ENCODE data around the gene DMXL2.

Gene DMXL2

GRCh38 chr15:51601801-51602200 lies 20.8 kb downstream of the DMXL2 start:
- Mint-ChIP-seq H3K27ac (no peak overlapping the region), H3K4me1 (no peaks in the 10 kb centered on the region), H3K4me3 (no peak overlapping the region), H3K36me3 (ENCODE audit: low read depth) (peaks cover 69% of the 10 kb centered on the region), H3K9me3 (peaks cover 74% of the 10 kb centered on the region), H3K27me3 (ENCODE audit: low read depth, poor library complexity) (no peaks in the 10 kb centered on the region)
- TF ChIP-seq CTCF (IDR thresholded peaks at IDR 0.05), result no peak
- DNase-seq, result no peak

GRCh38 chr15:51600114-51600513 lies 22.5 kb downstream of the DMXL2 start:
- H3K36me3 Mint-ChIP-seq (ENCODE audit: low read depth), result peaks cover 65% of the 10 kb centered on the region

GRCh38 chr15:51589881-51590568 lies 32.5 kb downstream of the DMXL2 start:
- peaks cover 86% of the 10 kb centered on the region for H3K9me3 Mint-ChIP-seq
- H3K4me1 Mint-ChIP-seq, result no peaks in the 10 kb centered on the region
- H3K27ac Mint-ChIP-seq, result no peak overlapping the region
- H3K36me3 Mint-ChIP-seq (ENCODE audit: low read depth), result peaks cover 65% of the 10 kb centered on the region
- DNase-seq, result no peak
- TF ChIP-seq CTCF (IDR thresholded peaks at IDR 0.05), result no peak
- peaks cover 6% of the 10 kb centered on the region for H3K27me3 Mint-ChIP-seq (ENCODE audit: low read depth, poor library complexity)
- no peak overlapping the region for H3K4me3 Mint-ChIP-seq

More at GRCh38 chr15:51600114-51600513, 22.5 kb downstream of the DMXL2 start:
- Mint-ChIP-seq H3K4me3 (no peak overlapping the region), H3K27ac (no peak overlapping the region), H3K9me3 (peaks cover 75% of the 10 kb centered on the region), H3K27me3 (ENCODE audit: low read depth, poor library complexity) (no peaks in the 10 kb centered on the region), H3K4me1 (no peaks in the 10 kb centered on the region)
- no peak for TF ChIP-seq CTCF (IDR thresholded peaks at IDR 0.05)
- DNase-seq, result no peak

GRCh38 chr15:51588966-51589365 lies 33.6 kb downstream of the DMXL2 start:
- H3K4me1 Mint-ChIP-seq, result no peaks in the 10 kb centered on the region
- peaks cover 63% of the 10 kb centered on the region for H3K36me3 Mint-ChIP-seq (ENCODE audit: low read depth)
- peaks cover 6% of the 10 kb centered on the region for H3K27me3 Mint-ChIP-seq (ENCODE audit: low read depth, poor library complexity)
- peaks cover 79% of the 10 kb centered on the region for H3K9me3 Mint-ChIP-seq
- DNase-seq, result no peak
- H3K4me3 Mint-ChIP-seq, result no peak overlapping the region
- no peak overlapping the region for H3K27ac Mint-ChIP-seq
- TF ChIP-seq CTCF (IDR thresholded peaks at IDR 0.05), result no peak

GRCh38 chr15:51585986-51586385 lies 36.6 kb downstream of the DMXL2 start:
- Mint-ChIP-seq H3K4me1 (no peaks in the 10 kb centered on the region), H3K36me3 (ENCODE audit: low read depth) (peaks cover 49% of the 10 kb centered on the region), H3K4me3 (no peak overlapping the region), H3K27me3 (ENCODE audit: low read depth, poor library complexity) (no peaks in the 10 kb centered on the region), H3K27ac (no peak overlapping the region), H3K9me3 (peaks cover 68% of the 10 kb centered on the region)
- no peak for DNase-seq
- TF ChIP-seq CTCF (IDR thresholded peaks at IDR 0.05), result no peak

GRCh38 chr15:51580982-51581381 lies 41.6 kb downstream of the DMXL2 start:
- Mint-ChIP-seq H3K4me1 (peaks cover 12% of the 10 kb centered on the region), H3K9me3 (peaks cover 28% of the 10 kb centered on the region), H3K27me3 (ENCODE audit: low read depth, poor library complexity) (no peaks in the 10 kb centered on the region), H3K36me3 (ENCODE audit: low read depth) (peaks cover 17% of the 10 kb centered on the region), H3K27ac (no peak overlapping the region), H3K4me3 (no peak overlapping the region)
- DNase-seq, result no peak
- no peak for TF ChIP-seq CTCF (IDR thresholded peaks at IDR 0.05)

Data from nephron progenitor cell (in vitro differentiated cells).